Measurements from ENCODE around the gene ACADVL.
A peak's percentile ranks its signal among the peaks of the same experiment; 100 is the strongest.
"Not testable (repeated sequence)": the region's sequence is repeated elsewhere in the genome, so short reads cannot be mapped to it uniquely, and the experiment has no call there.

The ACADVL gene

GRCh38 chr17:7219812-7220592 lies at the start of gene ACADVL, which contains the start of gene DLG4:
TSS of gene ACADVL (plus strand) at chr17:7219938. CDS start at chr17:7219985, 47 bp downstream.
TSS of gene DLG4 (minus strand) at chr17:7219836.
- DNase-seq (ENCODE audit: low read depth in 3 of 3): peak; percentile 65 to 79 (median 74)

GRCh38 chr17:7172522-7173191 lies 47.1 kb upstream of the ACADVL start:
- DNase-seq (ENCODE audit: low read depth in 3 of 3): not testable (repeated sequence)

- peak; percentile 21 to 33 (median 25) for DNase-seq (ENCODE audit: low read depth in 3 of 3)
Observed at GRCh38 chr17:7173687-7174602, 45.8 kb upstream of the ACADVL start.

- no peak for DNase-seq (ENCODE audit: low read depth in 3 of 3)
Observed at GRCh38 chr17:7174603-7175326, 45.0 kb upstream of the ACADVL start.

DNA sequence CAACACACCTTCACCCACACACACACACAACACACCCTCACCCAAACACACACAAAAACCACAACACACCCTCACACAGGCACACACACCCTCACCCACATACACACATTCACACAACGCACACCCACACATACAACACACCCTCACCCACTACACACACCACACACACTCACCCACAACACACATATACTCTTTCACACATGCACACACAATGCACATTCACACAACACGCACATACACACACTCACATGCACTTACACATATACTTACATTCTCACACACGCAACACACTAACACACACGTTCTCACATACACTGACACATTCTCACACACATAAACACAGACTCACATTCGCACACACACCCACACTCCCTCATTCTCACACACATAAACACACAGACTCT lies 44.4 kb upstream of the ACADVL start:
- DNase-seq (ENCODE audit: low read depth in 3 of 3): no peak

GRCh38 chr17:7176107-7176840 lies 43.5 kb upstream of the ACADVL start:
- DNase-seq (ENCODE audit: low read depth in 3 of 3): no peak

DNA sequence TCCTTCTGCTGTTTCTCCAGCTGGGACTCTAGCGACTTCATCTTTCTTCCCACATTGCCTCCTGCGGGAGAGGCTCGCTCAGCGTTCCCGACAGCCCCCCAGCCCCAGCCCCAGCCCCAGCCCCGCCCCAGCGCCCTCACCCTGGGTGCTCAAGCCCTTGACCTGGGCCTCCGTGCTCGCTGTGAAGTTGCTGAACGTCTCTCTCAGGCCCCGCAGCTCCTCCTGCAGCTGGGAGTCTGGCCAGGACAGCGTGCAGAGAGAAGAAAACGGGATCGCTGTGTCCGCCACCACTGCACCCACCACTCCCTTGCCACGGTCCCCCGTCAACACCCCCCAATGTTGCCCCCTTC lies 42.9 kb upstream of the ACADVL start:
- no peak for DNase-seq (ENCODE audit: low read depth in 3 of 3)

DNA sequence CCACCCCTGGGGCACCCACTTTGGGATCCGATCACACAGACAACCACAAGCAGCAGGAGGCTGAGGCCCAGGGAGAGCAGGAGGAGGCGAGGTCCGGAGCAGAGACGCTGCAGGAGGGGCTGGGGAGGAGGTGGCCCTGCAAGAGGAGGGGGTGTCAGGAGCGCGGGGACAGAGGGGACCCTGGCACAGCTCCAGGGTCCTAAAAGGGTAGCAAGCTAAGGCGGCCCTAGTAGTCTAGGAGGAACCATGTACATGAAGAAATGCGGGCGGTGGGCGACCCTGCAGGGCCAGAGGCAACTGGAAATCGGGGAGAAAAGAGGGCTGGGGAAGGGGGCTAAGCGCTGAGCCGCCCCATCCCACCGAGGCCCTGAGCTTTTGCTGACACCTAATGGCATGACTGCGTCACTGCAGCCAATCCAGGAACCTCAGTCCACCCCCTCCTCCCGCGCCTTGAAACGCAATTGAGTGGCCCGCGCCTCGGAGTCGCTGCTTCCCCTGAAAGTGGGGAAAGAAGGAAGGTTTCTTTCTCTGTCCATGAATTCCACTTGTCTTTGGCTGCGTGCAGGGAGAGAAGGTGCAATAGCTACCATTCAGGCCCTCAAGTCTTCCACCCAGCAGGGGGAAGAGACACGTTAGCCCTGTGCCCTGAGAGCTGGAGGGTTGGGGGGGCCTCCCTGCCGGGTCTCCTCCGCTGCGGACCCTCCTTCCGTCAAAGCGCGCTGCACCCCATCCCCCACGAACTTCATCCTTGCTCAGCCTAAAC lies 42.4 kb upstream of the ACADVL start:
- peak; percentile 33 to 43 (median 34) for DNase-seq (ENCODE audit: low read depth in 3 of 3)

- no peak for DNase-seq (ENCODE audit: low read depth in 3 of 3)
Observed at GRCh38 chr17:7177954-7178477, 41.7 kb upstream of the ACADVL start.

DNA sequence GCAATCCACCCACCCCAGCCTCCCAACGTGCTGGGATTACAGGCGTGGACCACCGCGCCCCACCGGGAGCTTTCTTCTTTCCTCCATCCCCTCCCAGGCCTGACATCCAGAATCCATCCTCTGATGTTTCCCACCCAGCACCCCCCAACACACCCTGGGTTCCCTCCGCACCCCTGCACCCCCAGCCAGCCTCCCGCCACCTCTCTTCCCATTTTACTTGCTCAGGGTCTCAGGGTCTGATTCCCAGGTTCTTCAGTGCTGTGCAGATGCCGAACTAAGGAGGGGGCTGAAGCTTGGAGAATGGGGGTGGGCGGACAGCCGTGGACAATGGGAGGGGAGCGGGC lies 40.8 kb upstream of the ACADVL start:
- DNase-seq (ENCODE audit: low read depth in 3 of 3): no peak

DNA sequence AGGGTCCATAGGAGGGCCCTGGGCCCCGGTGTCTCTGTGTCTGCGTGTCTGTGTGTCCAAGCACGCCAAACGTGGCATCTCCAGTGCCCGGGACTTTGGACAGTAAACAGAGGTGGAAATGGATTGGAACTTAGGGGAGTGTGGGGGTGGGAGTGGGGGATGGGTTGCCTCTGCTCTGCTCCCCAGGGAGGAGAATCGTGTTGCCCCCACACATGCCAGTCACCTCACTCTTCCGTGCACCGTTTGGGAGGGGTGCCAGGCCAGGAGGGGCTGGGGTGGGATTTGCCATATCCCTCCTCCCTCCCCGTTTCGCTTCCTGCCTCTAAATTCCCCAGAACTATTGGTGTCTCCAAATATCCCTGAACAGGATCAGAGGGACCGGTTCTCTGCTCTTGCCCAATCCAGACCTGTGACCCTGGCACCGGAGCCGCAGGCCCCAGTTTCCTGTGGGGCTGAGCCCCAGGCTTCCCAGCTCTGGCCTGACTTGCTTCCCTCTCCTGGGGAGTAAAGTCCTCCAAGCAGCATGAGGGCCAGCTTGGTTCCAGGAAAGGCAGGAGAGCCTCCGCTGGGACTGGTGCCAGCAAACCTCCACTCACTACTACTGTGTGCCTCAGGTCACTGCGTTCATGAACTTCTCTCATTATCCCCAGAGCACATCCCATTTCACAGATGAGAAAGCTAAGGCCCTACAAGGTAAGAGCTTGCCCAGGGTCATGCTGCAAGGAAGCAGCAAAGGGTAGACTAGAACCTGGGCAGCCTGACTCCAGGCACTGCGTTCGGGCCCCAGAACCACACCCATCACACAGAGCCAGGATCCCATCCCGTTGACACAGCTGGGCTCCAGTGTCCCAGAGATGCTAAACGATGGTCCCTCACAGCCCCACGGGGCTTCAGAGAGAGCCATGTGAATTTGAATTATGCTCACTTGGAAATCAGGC lies 40.2 kb upstream of the ACADVL start, which contains the start of gene ASGR1:
Gene ASGR1 (minus strand): TSS at position 54 of the 938 bp plus-strand sequence. CDS start 807 bp downstream, outside the sequence.
- DNase-seq (ENCODE audit: low read depth in 3 of 3): no peak

GRCh38 chr17:7182101-7182500 lies 37.6 kb upstream of the ACADVL start:
- DNase-seq (ENCODE audit: low read depth in 3 of 3): not testable (repeated sequence)

GRCh38 chr17:7183433-7184090 lies 36.2 kb upstream of the ACADVL start:
- no peak for DNase-seq (ENCODE audit: low read depth in 3 of 3)

DNA sequence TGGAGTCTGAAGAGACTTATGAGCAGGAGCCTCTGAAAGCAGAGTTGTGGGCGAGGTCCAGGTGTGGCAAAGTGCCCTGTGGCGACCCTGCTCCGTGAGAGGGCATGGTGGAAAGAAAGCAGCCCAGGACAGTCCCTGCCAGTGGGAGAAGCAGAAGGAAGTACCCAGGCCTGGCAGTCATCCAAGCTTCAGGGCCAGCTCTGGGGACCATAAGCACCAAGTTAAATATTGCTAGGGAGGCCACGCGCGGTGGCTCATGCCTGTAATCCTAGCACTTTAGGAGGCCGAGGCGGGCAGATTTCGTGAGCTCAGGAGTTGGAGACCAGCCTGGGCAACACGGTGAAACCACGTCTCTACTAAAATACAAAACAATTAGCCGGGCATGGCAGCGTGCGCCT lies 35.6 kb upstream of the ACADVL start:
- DNase-seq (ENCODE audit: low read depth in 3 of 3): no peak

DNA sequence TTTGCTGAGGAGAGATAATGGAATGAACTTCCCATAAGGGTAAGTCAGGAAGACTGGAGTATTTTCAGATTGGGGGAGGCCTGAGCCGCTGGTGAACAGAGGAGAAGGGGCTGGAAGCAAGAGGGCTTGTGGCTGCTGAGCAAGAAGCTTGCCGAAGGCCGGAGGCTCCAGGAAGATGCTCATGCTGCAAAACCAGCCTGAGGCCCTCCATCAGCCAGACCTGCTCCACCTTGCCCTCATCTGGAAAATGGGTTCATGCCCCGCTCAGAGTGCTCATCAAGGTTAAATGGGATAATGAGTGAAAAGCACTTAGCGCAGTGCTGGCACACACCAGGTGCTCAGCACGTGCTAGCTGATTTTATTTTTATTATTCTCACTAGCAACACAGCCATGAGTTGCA lies 35.1 kb upstream of the ACADVL start:
- no peak for DNase-seq (ENCODE audit: low read depth in 3 of 3)

DNA sequence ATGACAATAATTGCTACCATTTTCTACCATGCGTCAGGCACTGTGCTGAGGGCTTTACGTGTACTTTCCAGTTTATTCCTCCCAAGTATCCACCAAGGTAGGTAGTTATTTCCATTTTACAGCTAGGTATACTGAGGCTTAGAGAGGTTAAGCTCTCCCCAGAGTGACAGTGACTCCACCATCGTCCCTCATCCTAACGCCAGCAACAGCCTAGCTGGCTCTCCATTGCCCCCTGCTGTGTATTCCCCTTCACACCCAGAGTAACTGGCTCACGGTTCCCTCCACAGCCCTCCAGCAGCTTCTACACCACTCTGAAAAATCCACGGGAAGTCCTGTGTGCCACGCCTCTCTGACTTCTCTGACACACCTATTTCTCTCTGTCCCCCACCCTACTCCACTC lies 33.5 kb upstream of the ACADVL start:
- no peak for DNase-seq (ENCODE audit: low read depth in 3 of 3)

GRCh38 chr17:7190276-7190917 lies 29.3 kb upstream of the ACADVL start:
- no peak for DNase-seq (ENCODE audit: low read depth in 3 of 3)

GRCh38 chr17:7191069-7191468 lies 28.7 kb upstream of the ACADVL start:
- no peak for DNase-seq (ENCODE audit: low read depth in 3 of 3)
